ENCODE data around the gene KLHL29. TPM values are rescaled to one million over a fixed set of nuclear protein-coding genes. Genes with fewer than 3 reads are reported as not detected.

The KLHL29 gene
- total RNA-seq, 1 donor from 2014 or later: 5.5 TPM

GRCh38 chr2:23503097-23503496, 118.1 kb downstream of the KLHL29 start:
- no peaks in the 10 kb centered on the region for H3K79me2 ChIP-seq (ENCODE audit: insufficient read depth, low read length)
- H3K27ac ChIP-seq (ENCODE audit: low read depth, low read length): no peak overlapping the region
- peaks cover 30% of the 10 kb centered on the region for H3K27me3 ChIP-seq (ENCODE audit: insufficient read depth, low read length)
- H2AFZ ChIP-seq (ENCODE audit: low read depth, low read length): no peak overlapping the region
- H4K20me1 ChIP-seq (ENCODE audit: insufficient read depth, low read length): peaks cover 16% of the 10 kb centered on the region
- H3K36me3 ChIP-seq (ENCODE audit: insufficient read depth, low read length): no peaks in the 10 kb centered on the region
- Mint-ChIP-seq H3K4me1 (ENCODE audit: low read depth, unreplicated experiment) (peaks cover 2% of the 10 kb centered on the region), H3K27me3 (ENCODE audit: low read depth, unreplicated experiment) (peaks cover 94% of the 10 kb centered on the region), H3K27ac (ENCODE audit: unreplicated experiment) (no peak overlapping the region), H3K9me3 (ENCODE audit: unreplicated experiment) (no peaks in the 10 kb centered on the region), H3K4me3 (ENCODE audit: unreplicated experiment) (no peak overlapping the region), H3K36me3 (ENCODE audit: low read depth, unreplicated experiment) (peaks cover 6% of the 10 kb centered on the region)
- no peak overlapping the region for H3K4me3 ChIP-seq (ENCODE audit: insufficient read depth, low read depth, low read length)
- H3K4me1 ChIP-seq (ENCODE audit: insufficient read depth, low read length): no peaks in the 10 kb centered on the region
- DNase-seq (ENCODE audit: low read depth): no peak
- no peak overlapping the region for H3K4me2 ChIP-seq (ENCODE audit: low read length)
- no peak overlapping the region for H3K9ac ChIP-seq (ENCODE audit: low read length)
- no peaks in the 10 kb centered on the region for H3K9me3 ChIP-seq (ENCODE audit: insufficient read depth, low read depth, low read length)
- TF ChIP-seq EZH2 (IDR thresholded peaks at IDR 0.05; ENCODE audit: insufficient read depth, low read length): no peak
- no peak for TF ChIP-seq CTCF (IDR thresholded peaks at IDR 0.05; ENCODE audit: insufficient read depth, low read depth, low read length)
- no peak for FAIRE-seq

GRCh38 chr2:23503682-23504081, 118.7 kb downstream of the KLHL29 start:
- Histone ChIP-seq H3K4me3 (ENCODE audit: insufficient read depth, low read depth, low read length) (no peak overlapping the region), H2AFZ (ENCODE audit: low read depth, low read length) (no peak overlapping the region), H4K20me1 (ENCODE audit: insufficient read depth, low read length) (peaks cover 11% of the 10 kb centered on the region), H3K36me3 (ENCODE audit: insufficient read depth, low read length) (no peaks in the 10 kb centered on the region), H3K4me1 (ENCODE audit: insufficient read depth, low read length) (no peaks in the 10 kb centered on the region), H3K27ac (ENCODE audit: low read depth, low read length) (no peak overlapping the region), H3K9me3 (ENCODE audit: insufficient read depth, low read depth, low read length) (no peaks in the 10 kb centered on the region), H3K79me2 (ENCODE audit: insufficient read depth, low read length) (no peaks in the 10 kb centered on the region), H3K27me3 (ENCODE audit: insufficient read depth, low read length) (peaks cover 28% of the 10 kb centered on the region), H3K9ac (ENCODE audit: low read length) (no peak overlapping the region), H3K4me2 (ENCODE audit: low read length) (no peak overlapping the region)
- no peak overlapping the region for H3K27ac Mint-ChIP-seq (ENCODE audit: unreplicated experiment)
- no peak overlapping the region for H3K4me3 Mint-ChIP-seq (ENCODE audit: unreplicated experiment)
- peaks cover 6% of the 10 kb centered on the region for H3K36me3 Mint-ChIP-seq (ENCODE audit: low read depth, unreplicated experiment)
- H3K4me1 Mint-ChIP-seq (ENCODE audit: low read depth, unreplicated experiment): peaks cover 2% of the 10 kb centered on the region
- peaks cover 94% of the 10 kb centered on the region for H3K27me3 Mint-ChIP-seq (ENCODE audit: low read depth, unreplicated experiment)
- no peak for DNase-seq (ENCODE audit: low read depth)
- TF ChIP-seq EZH2 (IDR thresholded peaks at IDR 0.05; ENCODE audit: insufficient read depth, low read length) (no peak), CTCF (IDR thresholded peaks at IDR 0.05; ENCODE audit: insufficient read depth, low read depth, low read length) (no peak)
- H3K9me3 Mint-ChIP-seq (ENCODE audit: unreplicated experiment): no peaks in the 10 kb centered on the region
- FAIRE-seq: no peak

GRCh38 chr2:23504591-23504990, 119.6 kb downstream of the KLHL29 start:
- peaks cover 94% of the 10 kb centered on the region for H3K27me3 Mint-ChIP-seq (ENCODE audit: low read depth, unreplicated experiment)
- H3K4me1 Mint-ChIP-seq (ENCODE audit: low read depth, unreplicated experiment): peaks cover 2% of the 10 kb centered on the region

More at GRCh38 chr2:23504591-23504990, 119.6 kb downstream of the KLHL29 start:
- Mint-ChIP-seq H3K9me3 (ENCODE audit: unreplicated experiment) (no peaks in the 10 kb centered on the region), H3K4me3 (ENCODE audit: unreplicated experiment) (no peak overlapping the region), H3K36me3 (ENCODE audit: low read depth, unreplicated experiment) (peaks cover 6% of the 10 kb centered on the region), H3K27ac (ENCODE audit: unreplicated experiment) (no peak overlapping the region)
- no peak overlapping the region for H3K27ac ChIP-seq (ENCODE audit: low read depth, low read length)
- no peaks in the 10 kb centered on the region for H3K79me2 ChIP-seq (ENCODE audit: insufficient read depth, low read length)
- H2AFZ ChIP-seq (ENCODE audit: low read depth, low read length): no peak overlapping the region
- no peak for TF ChIP-seq CTCF (IDR thresholded peaks at IDR 0.05; ENCODE audit: insufficient read depth, low read depth, low read length)
- H3K4me3 ChIP-seq (ENCODE audit: insufficient read depth, low read depth, low read length): no peak overlapping the region
- H3K9me3 ChIP-seq (ENCODE audit: insufficient read depth, low read depth, low read length): no peaks in the 10 kb centered on the region
- peaks cover 22% of the 10 kb centered on the region for H3K27me3 ChIP-seq (ENCODE audit: insufficient read depth, low read length)
- H3K9ac ChIP-seq (ENCODE audit: low read length): no peak overlapping the region
- no peaks in the 10 kb centered on the region for H3K4me1 ChIP-seq (ENCODE audit: insufficient read depth, low read length)
- DNase-seq (ENCODE audit: low read depth) (no peak), FAIRE-seq (no peak)
- H3K36me3 ChIP-seq (ENCODE audit: insufficient read depth, low read length): no peaks in the 10 kb centered on the region
- H3K4me2 ChIP-seq (ENCODE audit: low read length): no peak overlapping the region
- peaks cover 6% of the 10 kb centered on the region for H4K20me1 ChIP-seq (ENCODE audit: insufficient read depth, low read length)
